H1 (cell line): Measurements from ENCODE around the gene CD180. TPM values are rescaled to one million over a fixed set of nuclear protein-coding genes. Genes with fewer than 3 reads are reported as not detected.

Experiments
- BACH1 ChIP-seq: IDR thresholded peaks from 2 replicates; pipeline ENCODE4 v1.6.1; 2012; ENCODE audit warnings: low read length, improper control_type of control experiment
- MAX ChIP-seq: IDR thresholded peaks from 2 replicates; pipeline ENCODE4 v1.6.1; 2012; ENCODE audit warnings: inconsistent platforms
- TAF1 ChIP-seq: IDR thresholded peaks from 2 replicates; pipeline ENCODE4 v1.6.1; 2011; ENCODE audit warnings: mild to moderate bottlenecking, low read depth, low read length
- polyA plus RNA-seq, 7 experiments: library from polyadenylated mRNA; depleted of rRNA in 3 of 7; stranded (reverse) in 5 of 7; unstranded in 2 of 7; fragments of >200 nt in 5 of 7; fragments of 200-250 nt in 2 of 7; gene quantifications; 1 replicate in 5 of 7; 2 replicates in 1 of 7; 4 replicates in 1 of 7; pipeline versions ENCODE4 v1.2.1 to v1.2.3, GENCODE V29; 2011 to 2013; ENCODE audit warnings: missing spikeins in 2 of 7, mixed read lengths in 2 of 7
- total RNA-seq: library from RNA; stranded (reverse); fragmentation: NEBNext Ultra II Directional; extraction: Animal tissue kit (Norgen Biotek cat#: 25700); gene quantifications from 2 replicates; pipeline ENCODE4 v1.2.1, GENCODE V29; 2021

Gene CD180
- total and polyA plus RNA-seq, 2 of the 8 experiments (the other 6 are each of a cell fraction or from before 2014, with no cell fraction given), result not detected

- no peak for TF ChIP-seq MAX
- no peak for TF ChIP-seq BACH1
- no peak for TF ChIP-seq TAF1
Observed at GRCh38 chr5:67133776-67134175, 62.8 kb downstream of the CD180 start (continued).
